ENCODE measurements around the gene SIAH3.

The SIAH3 gene

DNA sequence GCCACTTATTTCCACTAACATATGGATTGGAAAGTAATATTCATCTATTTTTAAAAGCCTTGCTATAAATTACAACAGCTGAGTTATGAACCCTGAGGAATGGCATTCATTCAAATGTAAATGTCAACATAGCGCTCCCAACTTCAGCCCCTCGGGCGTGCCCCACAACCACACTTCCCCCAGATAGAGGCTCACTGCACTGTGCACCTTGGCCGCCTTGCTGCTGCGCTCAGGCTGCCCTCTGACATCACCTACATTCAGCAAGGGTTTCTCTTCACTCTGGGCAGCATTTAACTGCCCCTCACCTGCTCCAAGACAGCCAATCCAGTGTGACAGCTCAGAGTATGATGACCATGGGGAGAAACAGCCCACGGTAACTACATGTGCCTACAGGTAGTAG, 35.1 kb downstream of the SIAH3 start:
- DNase-seq: no peak

DNA sequence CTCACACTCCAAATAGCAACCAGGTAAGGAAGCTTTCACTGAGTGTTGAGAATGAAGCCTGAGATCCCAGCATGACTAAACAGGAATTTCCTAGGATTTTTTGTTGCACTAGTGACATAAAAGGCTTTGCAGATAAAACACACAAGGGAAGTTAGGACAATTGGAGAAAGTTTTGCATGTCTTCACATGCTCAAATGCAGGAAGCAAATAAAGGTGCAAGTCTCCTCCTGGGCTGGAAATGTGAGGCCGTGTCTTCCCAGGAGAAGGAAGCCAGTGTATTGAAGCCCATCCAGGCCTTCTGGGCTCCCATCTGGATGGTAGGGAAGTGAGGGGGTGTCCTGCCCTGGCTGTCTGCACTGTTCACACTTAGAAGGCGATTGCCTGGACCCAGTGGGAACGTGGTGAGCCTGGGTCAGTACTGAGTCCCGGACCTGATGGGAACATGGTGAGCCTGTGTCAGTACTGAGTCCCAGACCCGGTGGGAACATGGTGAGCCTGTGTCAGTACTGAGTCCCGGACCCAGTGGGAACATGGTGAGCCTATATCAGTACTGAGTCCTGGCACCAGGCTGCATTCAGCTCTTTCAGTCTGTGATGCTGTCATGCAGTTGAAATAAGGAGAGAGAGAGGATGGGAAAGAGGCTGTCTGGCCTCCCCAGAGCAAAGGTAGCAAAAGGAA, 38.7 kb downstream of the SIAH3 start:
- DNase-seq: no peak

DNA sequence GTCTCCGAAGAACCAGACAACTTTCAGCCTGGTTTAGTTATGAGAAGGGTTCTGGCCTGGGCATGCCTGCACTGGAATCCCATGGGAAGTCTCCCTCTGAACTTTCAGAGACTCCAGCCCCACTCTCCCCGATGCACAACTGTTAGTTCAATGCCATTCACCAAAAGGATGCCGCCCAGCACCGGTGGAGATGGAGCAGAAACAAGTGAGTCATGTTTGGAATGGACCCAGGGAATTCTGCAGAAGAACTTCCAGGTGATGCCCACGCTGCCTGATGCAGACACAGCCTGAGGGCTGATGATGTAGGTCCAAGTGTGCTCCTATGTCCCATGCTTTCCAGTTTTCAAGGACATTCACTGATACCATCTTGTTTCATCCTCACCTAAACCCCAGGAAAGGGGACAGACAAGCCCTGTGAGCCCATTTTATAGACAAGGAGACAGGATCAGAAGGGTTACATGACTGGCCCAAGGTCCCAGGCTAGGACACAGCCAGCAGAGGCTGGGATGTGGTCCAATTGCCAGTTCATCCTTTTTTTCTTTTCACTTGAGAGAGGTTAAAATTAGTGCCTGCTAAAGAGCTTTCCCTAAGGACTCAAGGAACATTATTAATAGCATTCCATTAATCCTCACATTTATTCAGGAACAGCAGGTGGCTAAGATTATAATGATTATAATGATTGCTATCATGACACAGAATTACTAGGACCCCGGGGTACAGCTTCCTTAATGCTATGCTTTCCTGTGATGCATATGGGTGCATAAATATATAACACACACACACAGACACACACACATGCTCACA, 39.5 kb downstream of the SIAH3 start:
- DNase-seq: no peak

DNA sequence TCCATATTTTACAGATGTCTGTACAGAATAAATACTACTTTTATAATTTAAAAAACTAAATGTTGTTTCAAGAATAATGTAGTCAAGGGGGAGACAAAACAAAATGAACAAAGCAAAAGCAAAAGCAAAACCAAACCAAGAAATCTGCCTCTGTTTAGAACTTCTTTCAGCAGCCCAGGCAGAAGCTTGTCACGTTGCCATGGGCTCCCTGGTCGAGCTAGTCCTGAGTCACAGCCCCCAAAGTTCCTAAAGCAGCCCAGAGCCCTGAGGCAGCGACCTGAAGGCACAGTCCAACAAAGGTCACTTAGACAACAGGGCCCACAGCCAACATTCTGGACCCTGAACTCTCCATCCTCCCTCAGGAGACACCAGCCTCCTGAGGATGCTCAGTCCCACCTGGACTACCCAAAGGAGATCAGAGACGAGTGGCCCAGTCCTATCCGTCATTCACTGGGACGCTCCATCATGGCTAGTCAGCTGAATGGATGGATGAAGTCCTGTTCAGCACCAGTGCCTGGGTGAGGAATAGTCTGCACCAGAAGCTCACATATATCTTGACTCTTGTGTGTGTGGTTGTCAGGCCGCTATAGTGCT, 41.7 kb downstream of the SIAH3 start:
- DNase-seq: peak; percentile 19

DNA sequence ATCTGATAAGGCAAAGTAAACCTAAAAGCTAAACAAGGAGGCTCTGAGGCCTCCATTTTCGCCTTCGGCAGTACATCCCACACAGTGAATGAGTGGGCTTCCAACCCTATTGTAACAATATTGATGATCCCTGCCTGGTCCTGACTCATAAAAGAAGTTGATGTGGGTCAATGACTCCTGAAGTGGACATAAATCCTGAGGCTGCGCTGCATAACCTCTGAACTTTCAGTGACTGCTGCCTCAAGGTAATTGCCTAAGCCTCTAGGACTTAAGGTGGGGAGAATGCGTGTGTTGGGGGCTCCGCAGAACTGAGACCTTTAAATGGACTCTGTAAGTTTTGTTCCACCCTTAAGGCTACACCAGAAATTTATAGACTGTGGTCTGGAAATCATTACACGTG, 42.6 kb downstream of the SIAH3 start:
- DNase-seq: no peak

DNA sequence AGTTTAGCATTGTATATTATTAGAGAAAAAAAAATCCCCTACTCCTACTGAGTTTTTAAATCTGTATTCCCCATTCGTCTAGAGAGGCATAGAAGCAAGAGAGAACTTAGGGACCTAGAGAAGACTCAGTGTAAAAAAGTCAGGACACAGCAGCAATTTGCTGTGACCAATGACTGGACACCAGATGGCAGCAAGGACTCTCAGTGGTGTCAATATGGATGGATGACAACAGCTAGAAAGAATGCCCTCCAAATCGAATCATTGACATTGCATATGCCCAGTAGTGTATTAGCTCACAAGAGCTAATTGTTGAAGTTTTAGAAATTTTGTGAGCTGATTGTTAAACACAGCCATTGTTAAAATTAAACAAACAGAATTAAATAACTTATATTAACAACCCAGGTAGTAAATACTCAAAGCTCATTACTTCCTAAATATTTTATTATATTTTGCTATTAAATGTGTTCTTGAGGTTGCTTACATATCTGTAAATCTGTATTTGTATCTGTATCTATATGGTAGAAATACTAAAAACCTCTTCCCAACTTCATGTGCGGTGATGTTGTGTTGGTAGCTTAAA, 43.9 kb downstream of the SIAH3 start:
- DNase-seq: peak; percentile 57

DNA sequence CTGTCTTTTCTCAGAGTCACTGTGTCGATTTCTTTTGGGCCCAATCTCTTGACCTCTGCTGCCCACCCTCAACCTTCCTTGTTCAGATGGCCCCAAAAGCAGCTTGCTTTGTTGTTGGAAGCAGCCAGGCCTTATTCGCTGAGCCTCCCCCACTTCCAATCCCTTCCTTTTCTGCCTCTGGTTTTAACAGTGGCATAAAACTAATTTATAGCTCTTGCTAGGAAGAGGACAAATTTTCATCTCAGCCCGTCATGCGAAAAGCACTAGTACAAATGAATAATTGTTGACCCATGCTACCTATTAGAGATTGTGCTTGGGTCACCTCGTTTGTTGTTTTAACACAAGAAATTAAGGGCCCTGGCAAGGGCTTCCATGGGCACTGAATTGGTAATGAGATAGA, 51.1 kb downstream of the SIAH3 start:
- no peak for DNase-seq

DNA sequence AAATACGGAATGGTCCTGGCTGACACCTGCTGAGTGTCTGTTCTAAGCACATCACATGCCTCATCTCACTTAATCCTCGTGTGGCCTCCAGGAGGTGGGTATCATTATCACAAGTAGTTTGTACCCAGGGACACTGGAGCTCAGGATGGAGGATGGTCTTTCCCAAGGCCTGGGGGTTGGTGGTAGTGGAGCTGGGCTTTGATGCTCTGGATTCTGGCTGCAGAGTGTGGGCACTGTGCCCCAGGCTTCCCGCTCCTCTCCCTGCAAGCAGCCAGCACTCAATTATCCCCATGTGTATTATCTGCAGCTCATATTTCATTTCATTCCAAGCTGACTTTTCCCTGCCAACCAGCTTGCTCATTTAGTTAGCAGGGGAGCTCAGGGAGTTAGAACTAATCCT, 52.1 kb downstream of the SIAH3 start:
- DNase-seq: no peak

DNA sequence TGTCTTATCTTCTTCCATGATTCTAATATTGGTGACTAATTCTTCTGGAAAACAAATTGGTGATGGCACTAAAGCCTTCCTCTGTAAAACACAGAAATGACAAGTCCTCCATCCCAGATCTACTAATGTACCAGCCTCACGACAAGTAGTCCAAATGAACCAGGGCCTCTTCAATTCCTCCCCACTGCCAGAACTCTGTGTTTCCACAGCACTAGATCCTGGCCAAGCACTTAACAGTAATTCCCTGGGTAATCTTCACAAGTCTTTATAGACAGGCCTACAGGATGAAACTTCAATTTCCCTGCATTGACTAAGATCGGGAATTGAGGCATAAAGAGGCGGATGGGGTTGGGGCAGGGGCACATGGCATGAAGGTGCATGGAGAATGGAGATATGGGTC, 52.7 kb downstream of the SIAH3 start:
- no peak for DNase-seq

DNA sequence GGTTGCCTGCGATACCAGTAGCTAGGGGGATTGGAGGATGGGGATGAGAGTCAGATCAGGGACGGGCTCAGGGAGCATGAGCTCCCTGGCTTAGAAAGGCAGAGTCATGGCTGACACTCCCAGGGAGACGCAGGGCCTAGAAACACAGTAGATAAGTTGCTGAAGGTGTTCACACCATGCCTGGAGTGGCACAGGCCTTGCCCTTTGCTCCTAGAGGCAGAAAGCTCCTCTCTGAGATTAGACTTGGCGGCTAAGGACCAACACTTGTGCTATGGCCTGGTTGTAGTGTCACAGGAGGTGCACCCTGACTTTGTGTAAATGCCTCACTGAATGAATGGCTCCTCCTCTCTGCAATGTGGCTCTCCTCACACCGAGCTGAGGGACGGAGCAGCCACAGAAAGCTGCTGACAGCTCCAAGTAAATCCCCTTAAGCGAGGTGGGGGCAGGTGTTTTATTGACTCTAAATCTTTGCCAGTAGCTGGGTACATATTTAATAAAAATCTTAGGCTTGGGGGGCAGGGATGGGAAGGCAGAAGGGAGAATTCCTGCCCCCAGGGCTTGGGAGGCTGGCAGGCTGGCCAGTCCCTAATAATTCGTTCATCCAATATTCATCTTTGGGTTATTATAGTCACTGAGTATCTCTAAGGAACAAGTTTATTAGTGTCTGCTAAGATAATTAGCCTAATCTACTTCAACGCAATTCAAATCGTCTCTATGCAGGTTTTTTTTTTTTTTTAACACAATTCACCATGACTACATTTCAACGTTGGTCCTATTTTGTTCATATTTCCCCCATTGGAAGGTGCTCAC, 54.9 kb downstream of the SIAH3 start:
- DNase-seq: no peak

DNA sequence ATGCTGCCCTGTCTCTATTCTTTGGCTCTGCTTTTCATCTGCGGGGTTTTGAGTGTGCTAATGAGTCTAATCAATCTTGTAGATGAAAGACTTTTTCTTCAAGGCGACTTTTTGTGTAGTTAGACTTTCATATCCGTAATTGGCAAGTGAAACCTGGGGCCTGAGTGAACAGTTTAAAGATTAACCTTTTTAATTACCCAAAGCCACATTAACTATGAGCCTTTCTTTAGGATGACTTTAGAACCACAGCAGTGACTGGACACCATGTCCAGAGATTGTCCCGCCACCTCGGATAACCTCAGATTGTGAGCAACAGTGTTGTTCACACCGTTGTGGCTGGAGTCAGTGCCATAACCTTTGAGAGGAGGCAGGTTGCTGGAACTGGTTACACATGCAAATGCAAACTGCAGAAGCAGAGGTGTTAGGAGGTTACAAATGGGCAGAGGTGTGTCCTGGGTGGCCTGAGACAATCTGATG, 58.7 kb downstream of the SIAH3 start:
- no peak for DNase-seq

DNA sequence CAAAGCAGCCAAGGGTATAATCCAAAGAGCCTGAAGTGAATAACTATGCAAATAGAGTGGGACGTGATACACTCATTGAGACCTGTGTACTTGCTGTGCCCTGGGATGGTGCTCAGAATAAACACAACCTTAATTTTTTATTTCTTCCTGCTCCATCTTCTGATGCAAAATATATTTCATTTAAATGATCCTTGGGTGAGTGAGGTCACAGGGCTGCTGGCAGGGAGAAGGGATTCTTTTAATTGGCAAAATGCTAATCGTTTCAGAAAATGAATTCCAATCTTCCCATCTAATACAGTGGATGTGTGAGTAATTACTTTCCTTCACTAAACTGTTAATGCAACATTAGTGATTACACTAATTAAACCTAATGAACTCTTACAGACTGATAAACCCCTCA, 63.5 kb downstream of the SIAH3 start:
- DNase-seq: no peak

DNA sequence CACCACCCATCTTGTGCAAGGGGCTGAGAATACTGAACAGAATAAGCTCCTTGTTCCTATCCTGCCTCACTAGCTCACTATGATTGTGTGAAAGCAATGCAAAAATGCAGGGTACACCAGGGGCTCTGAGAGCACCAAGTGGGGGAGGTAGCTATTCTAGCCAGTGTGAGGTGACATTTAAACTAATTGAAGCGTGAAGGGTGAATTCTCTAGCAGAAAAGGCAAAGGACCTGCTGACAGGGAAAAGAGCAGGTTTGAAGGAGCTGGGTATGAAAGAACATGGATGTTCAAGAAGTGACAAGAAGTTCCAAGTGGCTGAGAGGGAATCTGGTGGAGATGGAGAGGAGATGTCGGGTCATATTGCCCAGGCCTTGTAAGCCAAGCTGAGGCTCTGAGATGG, 64.2 kb downstream of the SIAH3 start:
- DNase-seq: no peak

DNA sequence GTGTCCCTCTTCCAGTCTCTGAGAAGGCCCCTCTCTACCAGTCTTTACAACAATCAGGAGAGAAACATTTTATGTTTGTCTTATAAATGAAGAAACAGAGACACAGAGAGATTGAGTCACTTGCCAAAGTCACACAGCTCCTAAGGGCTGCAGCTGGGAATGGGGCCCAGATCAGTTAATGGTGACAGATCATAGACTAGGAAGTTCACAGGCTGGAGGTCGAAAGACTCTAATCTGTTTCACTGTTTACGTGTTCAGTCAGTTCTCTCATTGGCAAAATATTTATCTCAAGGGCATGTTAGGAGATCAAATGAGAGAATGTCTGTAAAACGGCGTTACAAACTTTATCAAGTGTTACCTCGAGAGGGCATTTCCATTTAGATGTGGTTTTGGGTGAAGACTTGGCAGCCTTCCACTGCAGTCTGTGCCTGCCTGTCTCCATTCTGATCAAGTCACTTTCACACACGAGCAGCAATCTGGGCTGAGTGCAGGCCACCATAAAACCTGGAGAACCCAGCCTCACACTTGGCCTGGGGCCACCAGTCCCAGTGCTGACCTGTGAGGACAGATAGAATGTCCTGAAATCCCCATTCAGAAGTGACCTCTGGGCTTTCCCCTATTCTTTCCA, 65.1 kb downstream of the SIAH3 start:
- no peak for DNase-seq

DNA sequence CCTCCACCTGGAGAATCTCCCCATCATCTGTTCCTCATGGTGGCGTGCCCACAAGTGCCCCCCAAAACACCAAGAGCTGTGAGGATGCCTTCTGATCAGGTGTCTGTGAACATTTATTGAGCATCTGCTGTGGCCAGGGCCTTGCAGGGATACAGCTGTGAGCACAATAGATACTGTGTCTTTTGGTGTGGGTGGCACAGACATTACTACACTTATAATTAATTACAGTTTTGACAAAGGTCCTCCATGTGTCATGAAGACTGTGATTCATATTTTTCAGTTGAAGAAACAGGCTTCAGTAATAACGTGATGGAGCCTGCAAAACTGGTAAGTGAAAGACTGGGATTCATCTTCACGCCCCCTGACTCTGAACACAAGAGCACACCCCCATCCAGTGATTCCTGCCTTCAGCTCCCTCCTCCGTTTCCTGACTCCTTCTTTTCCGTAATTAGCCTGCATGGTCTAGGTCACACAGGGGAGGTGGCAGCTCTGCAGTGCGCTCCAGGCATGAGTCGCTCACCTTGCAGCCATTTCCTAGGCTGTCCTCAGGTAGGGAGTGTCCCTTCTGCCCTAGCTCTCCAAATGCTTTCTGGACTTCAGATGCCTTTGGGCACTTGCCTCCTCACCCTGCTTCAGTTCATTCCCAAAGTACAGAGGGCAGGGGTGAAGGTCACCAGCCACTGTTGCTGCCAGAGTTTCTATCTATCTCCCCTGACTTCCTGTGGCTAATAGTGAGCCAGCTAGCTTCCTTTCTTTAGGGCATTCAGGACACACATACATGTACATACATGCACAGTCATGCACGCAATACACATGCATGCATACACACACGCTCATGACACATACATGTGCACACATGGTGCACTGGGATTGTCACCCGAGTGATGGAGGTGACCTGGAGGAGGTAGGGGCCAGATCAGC, 66.5 kb downstream of the SIAH3 start:
- DNase-seq: no peak

DNA sequence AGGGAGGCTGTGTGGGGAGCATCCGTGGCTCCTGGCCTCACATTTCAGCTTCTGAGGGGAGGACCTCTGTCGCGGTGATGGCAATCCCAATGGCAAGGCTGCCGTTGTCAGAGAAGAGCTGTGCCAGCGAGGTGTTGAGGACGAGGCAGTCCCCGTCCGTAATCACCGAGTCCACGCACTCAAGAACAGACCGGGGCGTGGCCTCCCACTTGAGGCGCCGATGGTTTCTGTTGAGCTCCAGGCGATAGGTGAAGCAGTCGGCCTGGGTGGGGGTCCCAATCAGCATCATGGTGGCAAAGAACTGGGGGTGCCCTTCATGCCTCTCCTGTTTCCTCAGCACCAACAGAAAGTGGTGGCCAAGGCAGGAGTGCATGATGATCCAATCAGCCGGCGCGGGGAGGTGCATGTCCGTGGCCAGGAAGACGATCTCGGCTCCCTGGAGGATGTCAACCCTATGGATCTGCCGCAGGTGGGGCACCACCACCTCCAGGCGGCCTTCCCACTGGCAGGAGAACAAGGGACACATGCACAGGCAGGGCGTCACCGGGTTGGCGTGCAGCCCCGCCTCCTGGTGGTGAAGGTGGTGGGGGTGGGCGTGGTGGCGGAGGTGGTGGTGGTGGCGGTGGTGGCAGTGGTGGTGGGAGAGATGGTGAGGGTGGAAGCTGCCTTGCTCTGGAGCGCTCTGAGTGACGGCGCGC, 68.1 kb downstream of the SIAH3 start:
- no peak for DNase-seq

DNA sequence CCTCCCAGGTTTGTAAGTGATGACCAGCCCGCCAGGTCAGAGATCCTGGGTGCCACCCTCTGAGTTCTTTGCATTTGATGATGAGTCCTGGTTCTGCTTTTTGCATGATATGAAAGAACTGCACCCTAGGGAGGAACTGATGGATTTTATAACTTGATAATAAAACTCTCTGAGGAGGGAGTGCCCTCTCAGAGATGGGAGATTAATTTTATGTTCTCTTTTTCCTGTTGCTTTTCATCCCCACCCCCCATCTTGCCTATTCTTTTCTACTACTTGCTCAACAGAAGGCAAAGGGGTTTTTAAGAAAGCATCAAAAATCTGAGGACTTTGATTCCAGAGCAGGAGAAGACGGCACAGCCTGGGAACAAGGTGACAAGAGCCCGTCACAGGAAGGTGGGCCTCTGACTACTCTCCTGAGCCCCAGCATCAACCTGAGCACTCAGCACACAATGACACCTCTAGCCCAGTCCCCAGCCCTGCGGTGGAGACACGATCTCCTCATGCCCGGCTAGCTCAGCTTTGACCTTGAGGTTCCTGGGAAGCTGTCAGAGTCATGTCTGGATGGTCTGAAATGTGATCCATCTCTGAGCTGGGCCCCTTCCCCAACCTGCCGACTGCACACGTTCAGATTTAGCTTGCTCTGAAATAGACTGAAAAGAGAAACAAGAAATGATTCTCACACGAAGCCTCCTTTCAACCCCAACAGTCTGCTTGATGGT, 69.1 kb downstream of the SIAH3 start:
- no peak for DNase-seq

DNA sequence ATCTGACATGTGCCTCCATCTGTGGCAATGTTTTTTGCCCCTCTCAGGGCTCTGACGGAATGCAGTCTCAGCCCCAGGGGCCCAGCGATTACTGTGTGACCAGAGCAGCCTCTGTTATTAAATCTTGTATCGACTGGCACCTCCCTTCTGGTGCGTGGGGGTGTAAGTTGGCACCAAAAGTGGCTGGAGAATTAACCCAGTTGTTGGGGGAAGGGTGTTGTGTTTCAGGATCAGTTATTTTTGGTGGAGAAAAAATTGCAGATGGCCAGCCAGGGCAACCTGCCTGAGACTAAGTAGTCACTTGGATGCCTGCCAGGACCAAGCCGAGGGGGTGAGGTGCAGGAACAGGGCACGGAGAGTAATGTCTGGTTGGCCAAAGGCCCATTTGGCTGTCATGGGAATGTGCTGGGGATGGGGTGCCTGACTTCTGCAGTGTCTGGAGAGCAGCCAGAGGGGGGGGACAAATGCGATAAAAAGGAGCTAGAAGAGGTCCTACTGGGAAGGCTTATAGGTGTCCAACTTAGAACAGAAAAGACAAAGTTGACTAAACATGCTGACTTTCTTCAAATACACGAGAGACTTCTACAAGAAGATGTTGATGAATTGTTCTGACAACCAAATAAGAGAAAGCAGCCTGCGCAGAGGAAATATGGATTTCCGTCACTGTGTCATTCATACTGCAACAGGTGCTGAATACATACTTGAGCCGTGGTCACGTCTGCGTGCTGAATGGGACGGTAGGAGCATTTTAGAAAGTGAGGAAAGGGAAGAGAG, 69.8 kb downstream of the SIAH3 start:
- no peak for DNase-seq

DNA sequence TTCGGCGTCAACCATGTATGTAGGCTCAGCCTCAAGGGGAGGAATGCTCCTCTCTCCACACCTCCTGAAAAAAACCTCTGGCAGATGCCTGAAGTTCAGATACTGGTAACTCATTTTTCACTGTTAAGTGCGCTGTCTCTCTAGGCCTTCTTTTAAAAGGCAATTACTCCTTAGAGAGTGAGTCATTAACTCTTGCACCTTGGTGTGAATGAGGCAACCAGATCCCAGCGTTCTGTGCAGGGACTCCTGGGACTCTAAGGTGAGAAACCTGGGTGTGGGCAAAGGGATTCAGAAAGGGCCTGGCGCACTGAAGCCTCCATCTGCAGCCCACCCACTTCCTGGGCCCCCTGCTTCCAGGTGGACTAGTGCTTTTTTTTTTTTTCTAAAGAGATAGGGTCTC, 71.7 kb downstream of the SIAH3 start:
- no peak for DNase-seq
